Tibial nerve (tissue), 3 donors: Measurements from ENCODE around the gene PGM5.

Experiments
- POLR2A ChIP-seq, 2 donors: fragments of 450-650 bp; IDR thresholded peaks; one replicate each; pipeline ENCODE4 v1.6.1; 2017; ENCODE audit warnings: antibody characterized with exemption in 2 of 2, mild to moderate bottlenecking in 2 of 2, moderate library complexity in 2 of 2
- TF ChIP-seq, protein P1 (sequence below), 5 experiments: fragments of 200-600 bp in 3 of 5; fragments of 450-650 bp in 2 of 5; sonication (generic) in 3 of 5; IDR thresholded peaks; one replicate each; pipeline ENCODE4 v1.5.1; 2016 to 2019; ENCODE audit warnings: antibody characterized with exemption in 5 of 5, mild to moderate bottlenecking in 3 of 5, moderate library complexity in 2 of 5

DNA sequence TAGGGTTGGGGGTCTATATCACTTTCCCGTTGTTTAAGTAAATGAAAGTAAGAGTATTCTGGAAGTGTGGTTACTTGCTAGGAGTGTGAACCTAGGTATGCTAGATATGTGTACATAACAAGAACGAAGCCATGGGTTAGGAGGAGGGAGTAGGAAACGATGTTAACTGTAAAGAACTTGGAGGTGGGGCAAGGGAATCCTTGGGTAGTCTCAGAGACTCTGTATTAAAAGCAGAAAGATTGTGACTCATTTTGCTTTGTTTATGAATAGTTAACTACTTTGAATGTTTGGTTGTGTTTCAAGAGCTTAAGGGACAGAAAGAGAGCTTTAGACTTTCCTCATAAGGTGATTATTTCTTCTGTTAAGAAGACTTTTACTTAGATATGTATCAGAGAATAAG is 124.4 kb downstream of the PGM5 start:
- TF ChIP-seq, protein P1, sequence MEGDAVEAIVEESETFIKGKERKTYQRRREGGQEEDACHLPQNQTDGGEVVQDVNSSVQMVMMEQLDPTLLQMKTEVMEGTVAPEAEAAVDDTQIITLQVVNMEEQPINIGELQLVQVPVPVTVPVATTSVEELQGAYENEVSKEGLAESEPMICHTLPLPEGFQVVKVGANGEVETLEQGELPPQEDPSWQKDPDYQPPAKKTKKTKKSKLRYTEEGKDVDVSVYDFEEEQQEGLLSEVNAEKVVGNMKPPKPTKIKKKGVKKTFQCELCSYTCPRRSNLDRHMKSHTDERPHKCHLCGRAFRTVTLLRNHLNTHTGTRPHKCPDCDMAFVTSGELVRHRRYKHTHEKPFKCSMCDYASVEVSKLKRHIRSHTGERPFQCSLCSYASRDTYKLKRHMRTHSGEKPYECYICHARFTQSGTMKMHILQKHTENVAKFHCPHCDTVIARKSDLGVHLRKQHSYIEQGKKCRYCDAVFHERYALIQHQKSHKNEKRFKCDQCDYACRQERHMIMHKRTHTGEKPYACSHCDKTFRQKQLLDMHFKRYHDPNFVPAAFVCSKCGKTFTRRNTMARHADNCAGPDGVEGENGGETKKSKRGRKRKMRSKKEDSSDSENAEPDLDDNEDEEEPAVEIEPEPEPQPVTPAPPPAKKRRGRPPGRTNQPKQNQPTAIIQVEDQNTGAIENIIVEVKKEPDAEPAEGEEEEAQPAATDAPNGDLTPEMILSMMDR (IDR thresholded peaks at IDR 0.05), result no peak
- no peak for TF ChIP-seq POLR2A (IDR thresholded peaks at IDR 0.05)
